ENCODE data around the gene CHCHD4. TPM values are rescaled to one million over a fixed set of nuclear protein-coding genes. Genes with fewer than 3 reads are reported as not detected.

Gene CHCHD4
- total and polyA plus RNA-seq, 2 of the 13 experiments (the other 11 are each of a cell fraction or from before 2014, with no cell fraction given), result 15.8 to 24.1 TPM

GRCh38 chr3:14154895-14155440 lies 30.3 kb upstream of the CHCHD4 start:
- H3K4me3 ChIP-seq (replicated peaks in 1 of 3; ENCODE audit: insufficient read depth in 1 of 3, low read depth in 2 of 3, low read length in 3 of 3), result no peak overlapping the region
- in situ Hi-C loops (cut with HindIII; ENCODE audit: extremely low pct_ligation_motif_present, low pct_unique_long_range_greater_than_20kb), result no loop called here
- no peaks in the 10 kb centered on the region for H3K4me1 ChIP-seq (ENCODE audit: insufficient read depth, low read length)
- DNase-seq (ENCODE audit: low spot score), result no peak
- intact Hi-C loops (cut with micrococcal nuclease; ENCODE audit: unreplicated experiment), result no loop called here
- peaks cover 2% of the 10 kb centered on the region; the same call in 1 of the 2 replicates for H4K20me1 ChIP-seq (ENCODE audit: insufficient read depth, low read length)
- CTCF ChIA-PET (ENCODE audit: low intra/inter-chr PET ratio, low total read pairs), result no interaction called here
- no peaks in the 10 kb centered on the region for H3K27me3 ChIP-seq (ENCODE audit: control insufficient read depth in 1 of 2, insufficient read depth in 2 of 2, low read length in 2 of 2)
- H3K4me2 ChIP-seq (ENCODE audit: low read depth, low read length), result no peak overlapping the region
- ATAC-seq, result no peak
- no peak overlapping the region for H3K27ac ChIP-seq (ENCODE audit: extremely low read length, insufficient read depth, low read length)
- peaks cover 25 to 57% of the 10 kb centered on the region in 2 experiments for H3K36me3 ChIP-seq (replicated peaks in 1 of 2; ENCODE audit: control insufficient read depth in 1 of 2, insufficient read depth in 2 of 2, low read length in 2 of 2)
- WGBS (ENCODE audit: low lambda C conversion rate), result 98% methylated on average over 7 of the region's 7 CpGs
- FAIRE-seq, result no peak
- no peaks in the 10 kb centered on the region for H3K79me2 ChIP-seq (ENCODE audit: insufficient read depth, low read length)
- H3K9ac ChIP-seq (ENCODE audit: insufficient read depth, low read depth, low read length), result no peak overlapping the region
- H2AFZ ChIP-seq (ENCODE audit: low read length), result no peak overlapping the region
- TF ChIP-seq NCOA5 (CRISPR knock-in tag; IDR thresholded peaks at IDR 0.05) (no peak), MAFF (IDR thresholded peaks at IDR 0.05; ENCODE audit: low read depth, low read length) (no peak), ZFP36L1 (CRISPR knock-in tag; IDR thresholded peaks at IDR 0.05) (no peak), ZNF12 (CRISPR knock-in tag; IDR thresholded peaks at IDR 0.05) (no peak), KDM5A (IDR thresholded peaks at IDR 0.05; ENCODE audit: borderline replicate concordance, low read length) (no peak), ARNT (IDR thresholded peaks at IDR 0.05) (no peak), ZNF773 (CRISPR knock-in tag; IDR thresholded peaks at IDR 0.05; ENCODE audit: borderline replicate concordance) (no peak), AGO2 (optimal IDR thresholded peaks at IDR 0.05; ENCODE audit: low read depth, low read length) (no peak), U2AF1 (optimal IDR thresholded peaks at IDR 0.05; ENCODE audit: low read depth, low read length) (no peak), IKZF4 (CRISPR knock-in tag; IDR thresholded peaks at IDR 0.05; ENCODE audit: borderline replicate concordance, low read depth, not compliant biosample characterization) (no peak)
- no TSS peak for BruUV-seq (replicated peaks)
- no peaks in the 10 kb centered on the region for H3K9me3 ChIP-seq (ENCODE audit: low read length)
- POLR2A ChIA-PET, result interaction anchor here (1.8 kb wide), 1 partner anchor 24 kb away, joined by 4 read pairs; the partner anchor contains the start of genes LSM3 and XPC
